ENCODE measurements around the gene FMN2.
"Not testable (repeated sequence)": the region's sequence is repeated elsewhere in the genome, so short reads cannot be mapped to it uniquely, and the experiment has no call there.

Gene FMN2

DNA sequence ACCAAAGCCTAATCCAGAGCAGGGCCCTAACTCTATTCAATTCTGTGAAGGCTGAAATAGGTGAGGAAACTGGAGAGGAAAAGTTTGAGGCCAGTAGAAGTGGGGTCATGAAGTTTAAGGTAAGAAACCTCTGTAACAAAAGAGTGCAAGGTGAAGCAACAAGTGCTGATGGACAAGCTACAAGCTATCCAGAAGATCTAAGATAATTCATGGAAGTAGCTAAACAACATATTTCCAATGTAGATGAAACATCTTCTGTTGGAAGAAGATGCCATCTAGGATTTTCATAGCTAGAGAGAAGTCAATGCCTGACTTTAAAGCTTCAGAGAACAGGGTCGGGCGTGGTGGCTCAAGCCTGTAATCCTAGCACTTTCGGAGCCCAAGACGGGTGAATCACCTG is 302.7 kb downstream of the FMN2 start:
- no peak for DNase-seq

- DNase-seq = no peak
Observed at GRCh38 chr1:240395336-240395735, 303.7 kb downstream of the FMN2 start.

- DNase-seq = no peak
Observed at GRCh38 chr1:240399381-240399780, 307.7 kb downstream of the FMN2 start.

DNA sequence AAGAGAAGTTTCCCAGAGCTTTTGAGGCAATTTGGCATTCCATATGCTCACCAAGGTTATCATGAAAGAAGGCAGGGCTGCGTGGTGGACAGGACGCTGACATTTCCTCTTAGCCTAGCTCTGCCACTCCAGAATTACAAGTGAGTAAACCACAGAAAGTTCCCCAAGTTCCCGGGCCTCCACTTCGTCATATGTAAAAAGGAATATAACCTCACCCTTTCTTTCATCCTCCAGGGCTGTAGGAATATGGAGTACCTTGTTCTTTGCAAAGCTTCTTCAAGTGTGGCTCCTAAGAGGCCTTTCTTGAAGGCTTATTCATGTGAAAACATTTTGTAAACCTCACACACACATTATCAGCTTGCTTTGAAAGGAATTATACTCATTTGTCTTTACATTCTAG is 310.0 kb downstream of the FMN2 start:
- DNase-seq = no peak

DNA sequence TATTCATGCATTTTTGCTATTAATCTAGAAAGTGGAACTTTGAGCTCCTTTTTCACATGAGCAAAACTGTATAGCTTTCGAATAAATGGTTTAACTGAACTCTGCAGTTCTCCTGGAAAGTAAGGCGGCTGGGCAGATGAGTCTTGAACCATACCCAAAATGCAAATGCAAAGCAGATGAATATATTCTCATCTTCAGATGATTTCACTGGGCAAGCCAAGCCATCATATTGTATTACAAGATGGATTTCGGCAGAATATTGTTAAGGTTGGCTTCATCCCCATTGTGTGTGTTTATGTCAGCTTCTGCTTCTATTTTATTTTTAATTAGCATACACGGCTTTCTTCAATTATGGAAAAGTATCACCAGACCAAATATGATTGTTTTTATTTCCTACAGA is 310.6 kb downstream of the FMN2 start:
- no peak for DNase-seq

- no peak for DNase-seq
Observed at GRCh38 chr1:240404286-240404685, 312.6 kb downstream of the FMN2 start.

- DNase-seq = no peak
Observed at GRCh38 chr1:240405751-240406150, 314.1 kb downstream of the FMN2 start.

DNA sequence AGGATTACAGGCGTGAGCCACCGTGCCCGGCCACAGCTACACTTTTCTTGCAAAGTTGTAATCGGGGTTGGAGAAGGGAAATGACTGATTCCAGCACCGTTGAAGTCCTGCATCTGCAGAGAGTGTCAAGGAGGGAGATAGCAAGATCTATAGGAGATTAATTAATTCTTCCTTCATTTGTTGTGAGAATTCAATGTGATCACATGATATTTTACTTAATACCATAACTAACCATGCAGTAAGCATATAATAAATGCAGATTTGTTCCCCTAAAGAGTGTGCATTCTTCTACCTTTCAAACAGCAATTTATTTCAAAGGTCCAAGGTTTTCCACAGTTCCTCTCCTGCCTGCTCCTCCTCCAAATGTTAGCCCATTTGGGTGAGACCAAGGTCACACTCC is 315.7 kb downstream of the FMN2 start:
- DNase-seq = no peak

GRCh38 chr1:240409615-240410014 is 317.9 kb downstream of the FMN2 start:
- DNase-seq = no peak

DNA sequence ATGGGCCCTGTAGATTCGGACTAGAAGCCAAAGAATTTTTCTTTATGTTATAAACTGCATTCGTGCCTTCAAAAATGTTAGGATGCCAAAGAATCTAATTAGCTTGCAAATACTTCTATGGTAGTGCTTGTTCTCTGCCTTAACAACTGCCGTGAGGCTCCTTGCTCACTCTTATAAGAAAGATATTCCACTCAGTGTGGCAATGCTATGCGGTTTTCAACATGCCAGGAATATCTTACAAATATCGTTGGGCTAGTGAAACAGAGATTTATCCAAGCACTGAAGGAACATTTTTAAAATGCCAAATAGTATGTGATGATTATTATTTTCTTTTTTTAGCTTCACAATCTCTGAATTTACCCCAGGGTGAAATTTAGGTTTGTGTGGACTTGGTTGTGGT is 322.0 kb downstream of the FMN2 start:
- no peak for DNase-seq

DNA sequence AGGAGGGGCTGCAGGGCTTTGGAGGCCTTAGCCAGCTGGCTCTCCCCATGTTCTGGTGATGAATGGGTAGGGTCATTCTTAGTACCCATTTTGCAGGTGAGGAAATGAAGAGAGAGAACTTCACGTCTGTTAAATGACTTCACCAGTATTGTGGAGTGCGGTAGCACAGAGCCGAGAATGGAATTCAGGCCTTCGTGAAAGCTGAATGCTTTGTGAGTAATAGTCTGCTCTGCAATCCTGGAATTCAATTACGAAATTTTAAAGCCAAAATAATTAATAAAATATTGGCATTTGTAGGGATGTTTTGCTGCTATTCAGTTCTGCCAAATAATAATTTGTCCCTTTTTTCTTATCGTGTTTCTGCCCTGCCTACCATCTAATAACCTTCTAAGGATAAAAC is 322.6 kb downstream of the FMN2 start:
- no peak for DNase-seq

DNA sequence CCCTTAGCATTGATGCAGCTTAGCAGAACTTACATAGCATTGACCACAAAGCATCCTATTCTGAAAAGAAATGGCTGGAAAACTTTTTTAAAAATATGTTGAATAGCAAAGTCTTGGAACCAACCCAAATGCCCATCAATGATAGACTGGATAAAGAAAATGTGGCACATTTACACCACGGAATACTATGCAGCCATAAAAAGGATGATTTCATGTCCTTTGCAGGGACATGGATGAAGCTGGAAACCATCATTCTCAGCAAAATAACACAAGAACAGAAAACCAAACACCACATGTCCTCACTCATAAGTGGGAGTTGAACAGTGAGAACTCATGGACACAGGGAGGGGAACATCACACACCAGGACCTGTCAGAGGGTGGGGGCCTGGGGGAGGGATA is 323.3 kb downstream of the FMN2 start:
- not testable (repeated sequence) for DNase-seq

DNA sequence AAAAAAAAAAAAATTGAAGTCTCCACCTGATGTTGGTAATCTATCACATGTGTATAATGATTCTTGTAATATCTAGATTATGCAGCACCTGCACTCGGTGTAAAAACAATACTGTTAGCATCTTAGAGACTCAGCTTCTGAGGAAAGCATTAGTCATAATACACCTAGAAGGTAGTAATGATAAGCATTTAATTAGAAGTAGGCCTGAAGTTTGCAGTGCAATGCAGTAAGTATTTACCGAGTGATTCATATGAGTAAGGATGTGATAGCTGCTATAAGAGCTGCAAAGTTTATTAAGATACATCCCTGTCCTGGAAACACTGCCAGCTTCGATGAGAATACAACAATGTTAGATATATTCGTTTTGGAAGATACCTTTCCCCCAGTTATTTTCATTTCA is 323.8 kb downstream of the FMN2 start:
- DNase-seq = no peak

GRCh38 chr1:240417317-240417716 is 325.6 kb downstream of the FMN2 start:
- DNase-seq = no peak

DNA sequence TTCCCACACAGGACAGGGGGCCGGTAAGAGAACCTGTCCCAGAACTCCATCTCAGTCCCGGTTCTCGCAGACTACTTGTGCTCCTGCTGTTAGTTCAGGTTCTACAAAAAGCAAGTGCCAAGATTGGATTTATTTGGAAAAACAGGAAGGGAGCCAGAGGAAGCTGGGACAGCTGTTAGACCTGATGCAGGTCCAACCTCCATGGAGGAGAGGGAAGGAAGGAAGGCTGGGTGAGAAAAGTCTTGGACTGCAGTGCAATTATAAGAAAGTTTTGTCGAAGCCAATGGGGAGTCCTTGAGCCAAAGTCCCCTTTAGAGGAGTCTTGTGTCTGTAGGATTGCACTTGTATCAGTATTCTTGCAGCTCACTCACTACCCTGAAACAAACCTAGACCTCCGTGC is 329.1 kb downstream of the FMN2 start:
- DNase-seq = no peak

DNA sequence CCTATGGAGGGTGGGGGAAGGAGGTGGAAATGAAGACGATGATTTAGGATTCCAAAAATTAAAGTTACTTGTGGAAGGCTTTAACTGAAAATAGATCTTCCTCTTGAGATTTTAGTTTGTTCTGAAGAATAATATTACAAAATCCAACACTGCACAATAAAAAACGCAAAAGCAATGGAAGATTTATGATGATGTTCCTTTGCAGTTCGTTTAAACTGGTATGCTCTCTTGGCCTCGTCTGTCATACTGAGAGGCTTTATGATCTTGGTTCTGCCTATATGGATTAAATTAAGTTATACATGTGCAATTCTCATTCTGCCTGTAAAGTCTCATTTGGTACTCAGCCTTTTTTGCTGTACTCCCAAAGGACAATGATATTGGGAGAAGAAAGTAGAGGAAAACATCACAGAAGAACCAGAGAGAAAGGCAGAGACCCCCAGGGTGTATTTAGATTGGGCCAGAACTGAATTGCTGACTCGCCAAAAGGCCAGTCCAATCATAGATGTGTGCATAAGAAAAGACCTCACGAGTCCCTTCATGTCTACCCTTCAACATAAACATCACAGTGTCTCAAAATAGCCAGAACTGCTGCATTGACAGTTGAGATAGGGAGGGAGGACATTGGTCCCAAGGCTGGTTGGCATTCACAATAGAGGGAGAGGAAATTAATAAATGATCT is 331.7 kb downstream of the FMN2 start:
- no peak for DNase-seq

DNA sequence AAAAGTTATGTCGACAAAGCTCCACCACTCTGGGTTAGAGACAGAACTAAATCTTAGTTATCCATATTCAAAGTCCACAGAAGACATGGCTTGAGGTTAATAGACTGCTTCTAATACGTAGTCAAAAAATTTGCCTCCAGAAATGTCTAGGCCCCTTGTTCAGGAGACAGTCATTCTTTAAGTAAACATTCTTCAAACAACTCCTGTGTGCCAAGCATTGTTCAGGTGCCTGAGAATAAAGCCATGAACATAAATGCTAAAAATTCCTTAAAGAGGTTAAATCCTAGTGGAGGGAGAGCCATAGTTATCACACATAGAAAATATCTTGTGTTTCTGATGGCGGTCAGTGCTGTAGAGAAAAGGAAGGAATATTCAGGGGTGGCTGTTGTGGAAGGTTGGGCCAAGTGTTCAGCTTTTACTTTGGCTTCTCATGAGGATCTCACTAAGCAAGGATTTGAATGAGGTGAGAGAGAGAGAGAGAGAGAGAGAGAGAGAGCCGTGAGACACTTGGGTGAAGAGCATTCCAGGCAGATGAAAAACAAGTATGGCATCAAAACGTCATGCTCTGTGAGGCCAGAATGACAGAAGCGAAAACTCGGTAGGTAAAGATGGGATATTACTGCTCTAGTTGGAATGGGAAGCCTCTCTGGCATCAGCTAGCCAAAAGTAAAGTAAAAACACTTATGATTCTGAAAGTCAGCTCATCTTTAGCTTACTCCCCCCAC is 333.2 kb downstream of the FMN2 start:
- no peak for DNase-seq

DNA sequence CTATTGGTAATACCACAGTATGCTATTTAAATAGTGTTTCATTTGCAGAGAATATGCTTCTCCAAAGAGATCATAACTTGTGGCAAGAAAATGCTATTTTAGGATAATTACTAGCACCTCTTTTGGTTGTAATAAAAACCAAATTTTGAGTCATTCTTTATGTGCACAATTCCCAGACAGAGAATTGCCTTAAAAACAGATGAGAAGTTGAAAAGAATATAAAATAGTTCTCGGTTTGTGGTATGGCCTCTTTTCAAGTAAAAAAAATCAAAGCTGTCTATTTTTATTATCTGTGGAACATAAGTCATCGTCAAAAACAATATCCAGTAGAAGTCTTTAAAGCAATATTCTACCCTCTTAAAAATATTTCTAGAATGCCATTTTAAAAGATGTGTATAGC is 334.4 kb downstream of the FMN2 start:
- no peak for DNase-seq

DNA sequence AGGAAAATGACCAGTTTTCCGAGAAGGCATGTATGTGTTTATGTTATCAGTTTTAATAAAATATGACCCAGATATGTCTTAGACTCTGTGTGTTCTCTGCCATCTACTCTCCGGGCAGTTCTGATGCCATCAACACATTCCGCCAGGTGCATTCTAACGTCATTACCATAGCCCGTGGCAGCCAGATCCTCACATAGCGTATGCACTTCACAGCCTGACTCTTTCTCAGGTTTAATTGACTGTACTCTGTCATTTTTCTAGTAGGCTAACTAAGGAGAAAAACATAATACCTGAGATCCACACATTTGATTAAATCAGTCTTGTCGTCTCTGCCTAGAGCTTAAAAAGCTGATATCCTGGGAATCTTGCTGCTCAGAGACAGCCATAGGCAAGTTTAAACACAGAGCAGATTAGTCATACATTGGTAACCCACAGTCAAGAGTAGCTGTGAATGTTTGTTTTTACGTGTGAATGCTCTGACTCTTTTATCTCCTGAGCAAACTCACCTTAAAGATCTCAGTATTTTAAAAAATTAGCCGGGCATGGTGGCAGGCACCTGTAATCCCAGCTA is 344.4 kb downstream of the FMN2 start:
- no peak for DNase-seq

GRCh38 chr1:240441669-240442068 is 350.0 kb downstream of the FMN2 start:
- no peak for DNase-seq

- DNase-seq = no peak
Observed at GRCh38 chr1:240445369-240445768, 353.7 kb downstream of the FMN2 start.

DNA sequence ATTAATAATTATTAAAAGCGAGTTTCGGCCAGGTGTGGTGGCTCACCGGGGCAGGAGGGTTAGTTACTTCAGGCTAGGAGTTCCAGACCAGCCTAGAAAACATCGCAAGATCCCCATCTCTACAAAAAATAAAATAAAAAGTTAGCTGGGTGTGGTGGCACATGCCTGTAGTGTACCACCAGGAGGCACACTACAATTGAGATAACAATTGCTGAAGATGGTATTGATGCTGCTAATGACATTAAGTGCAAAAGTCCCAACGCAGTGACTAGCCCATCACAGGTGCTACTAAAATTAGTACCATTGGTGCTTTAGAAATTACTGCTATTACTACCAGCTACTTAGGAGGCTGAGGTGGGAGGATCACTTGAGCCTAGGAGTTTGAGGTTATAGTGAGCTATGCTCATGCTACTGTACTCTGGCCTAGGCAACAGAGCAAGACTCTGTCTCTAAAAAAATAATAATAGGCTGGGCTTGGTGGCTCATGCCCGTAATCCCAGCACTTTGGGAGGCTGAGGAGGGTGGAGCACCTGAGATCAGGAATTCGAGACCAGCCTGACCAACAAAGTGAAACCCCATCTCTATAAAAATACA is 363.6 kb downstream of the FMN2 start:
- DNase-seq = no peak

DNA sequence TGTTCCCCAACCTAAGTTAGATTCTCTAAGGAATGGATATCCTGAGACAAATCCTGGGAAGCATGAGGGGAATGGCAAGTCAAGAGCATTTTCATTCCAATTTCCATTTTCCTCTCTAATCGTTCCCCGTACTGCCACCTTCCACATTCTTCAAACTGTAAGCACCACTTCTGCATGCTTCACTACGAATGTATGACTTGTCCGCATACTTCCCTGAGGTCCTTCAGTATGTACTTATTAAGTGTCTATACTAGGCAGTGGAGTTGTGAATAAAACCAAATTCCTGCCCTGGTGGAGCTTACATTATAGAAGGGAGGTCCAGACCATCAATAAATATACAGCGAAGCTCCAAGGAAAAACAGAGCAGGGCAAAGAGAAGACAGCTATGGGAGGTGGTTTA is 365.5 kb downstream of the FMN2 start:
- no peak for DNase-seq

DNA sequence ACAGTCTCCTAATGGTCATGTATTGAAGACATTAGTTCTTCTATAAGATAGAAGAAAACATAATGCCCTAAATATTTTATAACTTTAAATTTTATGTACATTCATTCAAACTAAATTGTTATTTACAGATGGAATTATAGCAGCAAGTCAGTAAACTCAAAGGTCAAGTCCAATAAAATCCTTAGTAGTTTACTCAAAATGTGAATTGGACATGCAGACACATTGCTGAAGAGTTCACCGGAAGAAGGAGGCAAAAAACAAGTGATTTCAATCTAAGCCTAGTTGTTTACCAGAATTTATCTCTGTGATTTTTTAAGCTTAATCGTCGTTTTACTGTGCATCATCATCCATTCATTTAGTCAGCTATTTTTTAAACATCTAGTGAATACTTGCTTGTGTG is 370.6 kb downstream of the FMN2 start:
- no peak for DNase-seq

All from NCI-H1048 (cell line).